T-helper 1 cell (primary cell): ENCODE data around the gene PEX10.
"Not testable (repeated sequence)": the region's sequence is repeated elsewhere in the genome, so short reads cannot be mapped to it uniquely, and the experiment has no call there.

ENCODE experiments used
- DNase-seq, 5 donors: peaks; one replicate each; pipeline ENCODE4 v3.0.0-alpha.2; 2012 to 2020

PEX10 gene

DNA sequence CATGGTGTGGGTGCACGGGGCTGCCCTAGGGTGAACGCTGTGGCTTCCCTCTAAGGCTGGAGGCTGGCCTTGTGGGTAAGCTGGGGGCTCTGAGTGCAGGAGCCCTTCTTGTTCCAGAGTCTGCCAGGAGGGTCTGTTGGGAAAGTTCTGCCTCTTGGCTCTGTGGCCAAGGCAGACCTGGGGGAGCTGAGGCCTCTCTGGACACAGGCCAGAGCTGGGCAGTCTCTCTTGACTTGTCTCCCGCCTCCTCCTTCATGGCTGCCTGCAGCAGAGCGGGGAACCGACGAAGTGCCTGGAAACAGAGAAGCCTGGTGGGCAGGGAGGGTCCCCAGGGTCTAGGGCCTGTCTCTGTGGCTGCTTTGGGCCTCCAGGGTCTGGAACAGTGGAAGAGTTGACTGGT, 30.3 kb upstream of the PEX10 start:
- DNase-seq, result no peak

DNA sequence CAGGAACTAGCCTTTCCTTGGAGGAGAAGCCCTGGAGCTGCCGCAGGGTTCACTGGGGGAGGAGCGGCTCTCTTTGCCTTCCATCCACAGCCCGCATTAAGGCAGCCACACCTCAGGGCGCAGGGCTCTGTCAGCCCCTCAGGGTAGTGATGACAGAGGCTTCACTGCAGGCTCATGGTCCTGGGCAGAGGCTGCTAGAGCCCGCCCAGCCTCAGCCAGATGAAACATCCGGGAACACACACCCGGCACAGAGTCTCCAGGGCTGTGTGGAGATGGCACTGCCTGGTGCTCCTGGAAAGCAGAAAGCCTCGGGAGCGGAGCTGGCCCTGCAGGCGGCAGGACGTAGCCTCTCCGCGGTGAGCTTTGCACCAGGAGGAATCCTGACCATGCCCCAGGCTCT, 29.4 kb upstream of the PEX10 start:
- DNase-seq, result no peak

DNA sequence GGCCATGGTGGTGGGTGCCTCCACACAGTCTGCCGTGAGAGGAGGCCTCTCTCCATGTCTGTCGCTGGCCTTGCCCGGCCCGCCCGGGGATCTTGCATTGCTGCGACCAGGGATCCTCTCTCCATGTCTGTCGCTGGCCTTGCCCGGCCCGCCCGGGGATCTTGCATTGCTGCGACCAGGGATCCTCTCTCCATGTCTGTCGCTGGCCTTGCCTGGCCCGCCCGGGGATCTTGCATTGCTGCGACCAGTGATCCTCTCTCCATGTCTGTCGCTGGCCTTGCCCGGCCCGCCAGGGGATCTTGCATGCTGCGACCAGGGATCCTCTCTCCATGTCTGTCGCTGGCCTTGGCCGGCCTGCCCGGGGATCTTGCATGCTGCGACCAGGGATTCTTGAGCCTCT, 28.0 kb upstream of the PEX10 start:
- not testable (repeated sequence) for DNase-seq

DNA sequence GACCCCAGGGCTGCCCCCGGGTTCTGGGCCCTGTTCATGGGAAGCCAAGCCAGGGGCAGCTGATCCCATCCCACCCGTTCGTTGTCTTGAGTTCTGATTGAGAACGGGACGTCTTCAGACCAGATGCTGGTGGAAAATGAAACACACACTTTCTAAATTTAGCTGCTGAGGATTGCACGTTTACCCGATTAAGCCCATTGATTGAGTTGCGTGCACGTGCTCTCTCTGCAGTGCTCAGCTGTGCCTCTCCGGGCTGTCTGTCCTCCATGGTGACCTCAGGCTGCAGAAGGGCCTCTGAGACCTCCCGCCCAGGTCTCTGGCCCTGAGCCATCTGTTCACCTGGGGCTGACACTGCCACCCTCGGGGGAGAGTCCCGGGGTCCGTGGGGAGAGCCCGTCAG, 27.0 kb upstream of the PEX10 start:
- no peak for DNase-seq

DNA sequence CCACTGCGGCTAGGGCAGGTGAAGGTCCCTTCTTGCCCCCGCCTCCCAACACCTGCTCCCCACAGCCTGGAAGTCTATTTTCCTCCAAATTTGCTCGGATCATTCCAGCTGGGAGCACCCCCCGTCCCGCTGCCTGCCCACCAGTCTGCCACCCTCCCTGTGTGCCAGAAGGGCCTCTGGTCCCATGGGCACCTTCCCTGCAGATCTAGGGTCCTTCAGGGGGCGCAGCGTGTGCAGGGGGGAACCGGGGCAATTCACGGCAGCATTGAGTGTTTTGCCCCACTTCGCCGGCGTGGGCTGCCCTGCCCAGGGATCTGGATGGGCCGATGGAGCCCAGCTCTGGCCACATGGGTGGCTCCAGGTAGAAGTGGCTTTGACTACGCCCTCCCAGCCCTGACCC, 26.3 kb upstream of the PEX10 start:
- no peak for DNase-seq

DNA sequence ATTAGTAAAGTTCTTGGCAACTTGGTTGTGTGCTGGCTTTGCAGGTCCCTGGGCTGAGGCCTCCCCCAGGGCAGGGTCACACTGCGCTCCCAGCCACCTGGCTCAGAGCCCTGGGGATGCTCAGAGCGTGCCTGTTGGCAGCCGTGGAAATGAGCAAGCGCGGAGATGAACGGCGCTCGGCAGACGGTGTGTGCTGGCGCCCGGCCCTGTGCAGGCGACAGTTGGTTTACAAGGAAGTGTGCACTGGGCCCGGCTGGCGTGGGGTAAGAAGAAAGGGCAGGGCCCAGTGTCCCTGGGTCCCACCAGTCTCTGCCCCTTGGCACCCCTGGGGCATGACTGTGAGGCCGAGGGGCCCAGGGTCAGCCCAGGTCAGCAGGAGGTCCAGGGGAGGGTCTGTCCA, 25.7 kb upstream of the PEX10 start:
- DNase-seq, result no peak

DNA sequence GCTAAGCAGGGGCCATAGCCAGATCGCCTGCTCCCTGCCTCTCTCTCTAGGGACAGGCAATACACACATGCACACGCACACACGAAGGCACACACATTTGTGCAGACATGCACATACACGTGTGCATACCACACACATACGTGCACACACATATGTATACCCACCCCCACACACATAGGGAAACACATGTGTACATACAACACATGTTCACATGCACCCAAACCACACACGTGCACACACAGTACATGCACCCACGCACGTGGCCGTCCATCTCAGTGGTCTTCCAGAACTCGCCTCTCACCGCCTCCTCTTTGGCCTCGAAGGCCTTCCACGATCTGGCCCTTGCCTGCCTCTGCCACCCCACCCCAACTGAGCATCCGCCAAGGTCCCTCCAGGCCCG, 25.3 kb upstream of the PEX10 start:
- no peak for DNase-seq

DNA sequence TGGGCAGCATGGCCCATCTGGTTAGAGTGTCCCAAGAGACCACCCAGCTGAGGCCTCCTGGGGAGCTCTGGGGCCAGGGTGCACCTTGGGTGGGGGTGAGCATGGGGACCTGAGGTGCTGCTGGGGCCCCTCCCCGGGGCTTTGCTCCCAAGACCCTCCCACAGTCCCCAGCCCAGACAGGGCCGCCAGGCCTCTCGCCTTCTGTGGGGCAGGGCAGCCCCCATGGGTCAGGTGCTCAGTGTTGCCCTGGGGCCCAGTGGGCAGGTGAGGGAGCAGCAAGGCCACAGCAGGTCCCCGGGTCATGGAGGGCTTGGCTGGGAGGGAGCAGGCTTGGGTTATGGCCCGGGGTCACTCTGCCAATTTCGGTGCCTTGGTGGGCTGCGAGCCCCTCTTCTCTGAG, 24.5 kb upstream of the PEX10 start:
- DNase-seq, result no peak

DNA sequence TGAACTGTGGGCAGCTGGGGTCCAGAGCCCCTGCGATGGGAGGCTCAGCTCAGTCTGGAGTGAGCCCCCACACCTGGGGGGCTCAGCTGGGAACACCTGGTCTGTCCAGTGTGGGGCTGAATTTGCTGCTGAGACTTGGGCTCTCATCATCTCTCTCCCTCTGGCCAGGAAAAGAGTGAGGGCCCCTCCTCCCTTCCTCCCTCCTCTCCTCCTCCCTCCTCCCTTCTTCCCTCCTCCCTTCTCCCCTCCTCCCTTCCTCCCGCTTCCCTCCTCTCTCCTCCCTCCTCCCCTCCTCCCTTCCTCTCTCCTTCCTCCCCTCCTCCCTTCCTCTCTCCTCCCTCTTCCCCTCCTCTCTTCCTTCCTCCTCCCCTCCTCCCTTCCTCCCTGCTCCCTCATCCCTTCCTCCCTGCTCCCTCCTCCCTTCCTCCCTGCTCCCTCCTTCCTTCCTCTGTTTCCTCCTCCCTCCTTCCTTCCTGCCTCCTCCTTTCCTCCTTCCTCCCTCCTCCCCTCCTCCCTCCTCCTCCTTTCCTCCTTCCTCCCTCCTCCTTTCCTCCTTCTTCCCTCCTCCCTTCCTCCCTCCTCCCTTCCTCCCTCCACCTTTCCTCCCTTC, 23.5 kb upstream of the PEX10 start:
- no peak for DNase-seq

DNA sequence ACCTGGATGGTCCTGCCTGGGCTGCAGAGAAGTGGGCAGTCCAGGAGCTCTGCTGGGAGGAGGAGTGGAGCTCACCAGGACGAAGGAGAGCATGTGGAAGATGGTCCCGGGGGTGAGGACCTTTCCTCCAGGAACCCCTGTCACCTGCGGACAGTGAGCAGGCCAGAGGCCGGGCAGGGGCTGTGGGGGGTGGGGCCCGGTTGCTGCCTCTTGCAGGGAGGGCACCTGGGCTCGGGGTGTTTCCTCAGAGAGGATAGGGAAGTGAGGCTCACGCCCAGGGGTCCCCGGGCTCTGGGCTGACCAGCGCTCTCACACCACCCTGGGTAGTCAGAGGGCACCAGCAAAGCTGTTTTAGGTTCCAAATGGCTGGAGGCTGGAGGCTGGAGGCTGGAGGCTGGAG, 22.7 kb upstream of the PEX10 start:
- DNase-seq, result no peak

DNA sequence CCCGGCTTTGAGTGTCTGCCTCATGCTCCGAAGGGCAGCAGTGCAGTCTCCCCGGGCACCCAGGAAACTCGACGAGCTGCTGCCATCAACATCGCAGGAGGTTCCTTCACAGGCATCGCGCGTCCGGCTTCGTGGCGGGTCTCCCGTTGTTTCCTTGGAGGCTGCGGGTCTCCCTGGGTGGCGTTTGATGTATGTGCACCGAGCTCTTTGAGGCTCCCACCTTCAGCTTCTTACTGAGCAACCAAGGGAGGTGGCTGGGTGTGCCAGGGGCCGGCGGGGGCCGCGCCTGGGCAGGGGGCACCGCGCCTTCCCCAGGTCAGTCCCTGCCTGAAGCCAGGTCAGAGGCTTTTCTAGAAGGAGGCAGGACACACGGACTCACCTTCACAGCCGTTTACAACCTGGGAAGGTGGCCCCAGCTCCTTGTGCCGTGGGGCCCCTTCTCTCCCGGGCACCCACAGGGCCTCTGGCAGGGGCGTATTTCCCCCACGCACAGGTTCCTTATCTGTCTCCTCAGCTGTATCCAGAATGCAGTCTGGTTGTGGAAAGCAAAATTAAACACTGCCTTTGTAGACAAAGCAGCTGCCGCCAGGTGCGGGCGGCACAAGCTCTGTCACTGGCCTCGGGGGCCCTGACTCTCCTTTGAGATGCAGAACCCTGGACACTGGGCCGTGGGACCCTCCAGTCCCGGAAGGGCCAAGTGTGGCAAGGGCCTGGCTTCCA, 21.7 kb upstream of the PEX10 start:
- no peak for DNase-seq

DNA sequence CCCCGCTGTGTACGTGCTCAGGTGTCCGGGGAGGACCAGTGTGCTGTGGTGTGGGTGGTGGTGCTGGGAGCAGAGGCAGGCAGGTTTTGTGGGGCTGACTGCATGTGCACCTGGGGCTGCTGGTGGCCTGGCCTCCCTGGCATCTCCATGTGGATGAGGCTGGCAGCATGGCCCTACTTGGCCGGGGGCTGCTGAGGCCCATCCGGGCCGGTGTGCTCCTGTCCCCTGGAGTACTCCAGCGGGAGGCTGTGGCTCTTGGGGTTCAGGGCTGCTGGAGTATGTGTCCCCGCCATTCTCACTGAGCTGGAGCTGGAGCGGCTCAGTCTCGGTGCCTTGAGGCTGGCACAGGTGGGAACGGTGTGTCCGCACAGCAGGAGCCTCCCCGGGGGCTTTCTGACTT, 20.8 kb upstream of the PEX10 start:
- no peak for DNase-seq

DNA sequence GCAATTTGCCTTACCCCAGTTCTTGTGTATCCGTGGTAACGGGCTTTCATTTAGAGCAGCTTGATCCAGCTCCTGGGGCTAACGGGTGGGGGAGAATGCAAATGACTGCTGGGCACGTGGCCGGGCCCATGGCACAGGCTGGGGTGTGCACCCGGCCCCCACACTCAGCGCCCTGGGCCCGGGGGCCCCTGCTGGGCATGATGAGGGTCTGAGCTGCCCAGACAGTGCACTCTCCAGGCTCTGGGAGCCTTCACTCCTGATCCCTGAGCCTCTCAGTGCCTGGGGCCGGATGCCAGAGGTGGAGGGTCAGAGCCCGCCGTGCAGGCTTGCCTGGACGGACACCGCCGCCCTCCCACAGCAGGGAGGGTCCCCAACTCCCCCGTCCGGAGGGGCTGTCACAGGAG, 20.1 kb upstream of the PEX10 start:
- DNase-seq, result no peak

DNA sequence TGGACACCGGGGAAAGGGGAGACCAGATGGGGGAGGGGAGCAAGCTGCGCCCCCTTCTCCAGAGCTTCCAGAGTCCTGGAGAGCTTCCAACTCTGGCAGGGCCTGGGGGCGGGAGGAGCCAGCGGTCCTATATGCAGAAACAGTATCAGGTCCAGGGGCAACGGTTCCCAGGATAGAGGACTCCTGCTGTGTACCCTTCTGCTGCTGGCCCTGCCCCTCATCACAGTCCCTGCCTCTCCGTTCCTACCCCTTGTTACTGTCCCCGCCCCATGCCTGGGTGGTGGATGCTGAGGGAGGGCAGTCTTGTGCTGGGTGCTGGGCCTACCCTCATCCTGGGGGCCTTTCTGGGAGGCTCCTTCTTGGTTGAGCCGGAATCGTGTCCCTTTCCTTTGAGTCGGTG, 19.2 kb upstream of the PEX10 start:
- no peak for DNase-seq

DNA sequence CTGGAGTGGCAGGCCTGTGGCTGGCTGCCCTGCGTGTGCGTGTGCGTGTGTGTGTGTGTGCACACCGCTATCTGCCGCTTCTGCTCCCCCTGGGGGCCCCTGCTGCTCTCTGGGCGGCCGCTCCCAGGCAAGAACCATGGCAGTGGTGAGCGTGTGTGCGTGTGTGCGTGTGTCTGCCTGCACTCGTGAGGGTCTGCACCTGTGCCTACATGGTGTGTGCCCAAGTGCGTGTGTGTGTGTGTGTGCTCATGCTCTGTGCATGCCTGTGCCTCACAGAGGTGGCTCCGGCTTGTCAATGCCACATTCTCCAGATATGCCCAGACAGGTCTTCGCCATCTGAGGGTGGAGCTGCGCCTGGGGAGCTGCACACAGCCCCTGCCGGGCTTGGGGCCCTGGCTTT, 18.7 kb upstream of the PEX10 start:
- no peak for DNase-seq

DNA sequence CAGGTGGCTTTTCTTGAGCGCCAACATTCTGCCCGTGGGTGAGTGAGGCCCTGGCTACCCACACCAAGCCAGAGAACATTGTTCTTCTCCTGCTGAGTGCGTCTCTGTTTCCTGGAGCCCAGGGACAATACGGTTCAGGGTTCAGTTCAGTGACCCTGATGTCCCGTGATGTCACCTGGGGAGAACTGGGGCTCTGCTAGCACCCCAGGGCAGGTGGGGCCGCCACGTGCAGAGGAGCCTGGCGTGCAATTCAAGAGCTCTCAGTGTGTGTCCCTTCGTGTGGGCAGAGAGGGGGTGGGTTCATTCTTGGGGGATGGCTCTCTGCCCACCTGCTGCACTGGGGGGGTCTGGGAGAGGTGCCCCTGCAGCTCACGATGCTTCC, 18.2 kb upstream of the PEX10 start:
- DNase-seq, result no peak

DNA sequence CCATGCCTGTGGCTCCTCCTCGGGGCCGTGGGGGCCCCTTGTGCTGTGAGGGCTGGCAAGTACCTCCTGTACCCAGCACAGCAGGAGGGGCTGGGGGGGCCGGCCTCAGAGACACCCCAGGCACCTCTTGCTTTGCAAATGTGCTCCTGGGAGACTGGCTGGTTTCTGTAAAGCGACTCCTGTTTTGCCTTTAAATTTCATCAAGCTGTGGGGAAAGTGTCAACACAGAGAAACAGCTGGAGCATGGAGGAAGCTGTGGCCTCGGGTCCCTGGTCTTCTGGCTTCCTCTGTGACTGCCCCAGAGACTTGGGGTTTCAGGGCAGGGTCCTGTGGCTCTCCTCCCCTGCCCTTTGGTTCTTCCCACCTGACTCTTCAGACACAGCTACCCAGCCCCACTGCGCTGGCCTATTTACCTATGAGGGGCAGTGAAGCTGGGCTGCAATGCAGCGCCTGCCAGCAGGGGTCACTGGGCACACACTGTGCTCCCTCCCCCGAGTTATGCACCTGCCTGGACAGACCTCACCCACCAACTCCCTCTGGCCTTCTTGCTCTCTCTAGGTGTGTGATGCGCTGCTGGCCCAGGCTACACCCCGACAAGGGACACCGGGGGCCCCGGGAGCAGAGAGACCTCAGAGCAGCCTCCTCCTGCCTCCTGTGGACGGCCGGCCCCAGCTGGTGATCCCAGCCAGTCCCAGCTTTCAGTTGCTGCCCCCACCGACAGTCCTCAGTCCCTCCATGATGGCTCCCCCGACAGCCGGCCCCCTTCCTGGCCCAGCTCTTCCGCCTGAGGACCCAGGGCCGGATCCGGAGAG, 17.6 kb upstream of the PEX10 start:
- no peak for DNase-seq

DNA sequence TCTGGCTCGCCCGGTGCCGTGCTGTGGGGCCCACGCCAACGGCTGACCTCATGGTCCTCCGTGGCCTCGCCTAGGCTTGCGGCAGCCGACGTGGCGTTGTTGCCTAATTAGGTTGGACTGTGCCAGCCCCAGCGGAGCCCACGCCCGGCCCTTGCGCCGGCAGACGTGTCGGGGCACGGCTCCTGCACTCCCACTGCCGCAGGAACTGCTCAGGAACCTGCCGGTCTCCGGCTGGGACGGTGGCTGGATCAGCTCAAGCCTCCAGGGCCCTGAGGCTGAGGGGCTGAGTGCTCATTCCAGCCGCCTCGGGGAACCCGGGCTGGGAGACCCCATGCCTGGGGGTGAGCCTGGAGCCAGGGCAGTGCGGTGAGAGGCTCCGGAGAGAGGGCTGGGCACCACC, 16.1 kb upstream of the PEX10 start:
- DNase-seq, result no peak

DNA sequence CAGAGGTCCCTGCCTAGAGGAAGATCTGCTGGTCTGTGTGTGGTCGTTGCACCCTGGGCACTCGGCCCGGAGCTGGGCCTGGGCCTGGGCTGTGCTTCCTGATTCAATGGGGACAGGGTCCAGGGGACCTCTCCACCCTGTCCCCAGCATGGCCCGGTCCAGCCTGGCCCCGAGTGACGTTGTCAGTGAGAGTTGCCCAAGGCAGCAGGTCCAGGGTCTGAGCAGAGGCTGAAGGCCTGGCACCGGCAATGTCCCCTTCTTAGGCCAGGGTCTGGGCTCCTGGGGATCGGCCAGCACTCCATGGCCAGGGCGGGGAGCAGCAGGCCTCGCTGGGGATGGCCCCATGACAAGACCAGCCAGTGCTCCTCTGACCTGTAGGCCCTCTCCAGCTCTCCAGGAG, 15.6 kb upstream of the PEX10 start:
- DNase-seq, result no peak

DNA sequence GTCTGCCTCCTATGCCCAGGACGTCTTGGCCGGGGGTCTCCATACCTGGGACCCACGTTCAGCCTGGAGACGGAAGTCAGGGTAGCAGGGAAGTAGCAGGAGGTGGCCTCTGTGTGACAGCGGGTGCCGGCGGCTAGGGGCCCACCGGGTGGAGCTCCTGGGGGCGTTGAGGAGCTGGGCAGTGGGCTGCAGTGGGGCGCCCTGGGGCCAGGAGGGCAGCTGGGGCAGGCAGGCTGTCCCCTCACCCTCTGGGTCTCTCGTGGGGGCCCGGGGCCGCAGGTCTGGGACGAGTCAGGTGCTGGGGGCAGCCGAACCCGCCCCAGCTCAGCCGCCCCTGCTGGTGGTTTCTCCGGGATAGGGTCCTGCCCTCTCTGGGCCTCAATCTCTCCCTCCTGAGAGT, 14.7 kb upstream of the PEX10 start:
- DNase-seq, result no peak

DNA sequence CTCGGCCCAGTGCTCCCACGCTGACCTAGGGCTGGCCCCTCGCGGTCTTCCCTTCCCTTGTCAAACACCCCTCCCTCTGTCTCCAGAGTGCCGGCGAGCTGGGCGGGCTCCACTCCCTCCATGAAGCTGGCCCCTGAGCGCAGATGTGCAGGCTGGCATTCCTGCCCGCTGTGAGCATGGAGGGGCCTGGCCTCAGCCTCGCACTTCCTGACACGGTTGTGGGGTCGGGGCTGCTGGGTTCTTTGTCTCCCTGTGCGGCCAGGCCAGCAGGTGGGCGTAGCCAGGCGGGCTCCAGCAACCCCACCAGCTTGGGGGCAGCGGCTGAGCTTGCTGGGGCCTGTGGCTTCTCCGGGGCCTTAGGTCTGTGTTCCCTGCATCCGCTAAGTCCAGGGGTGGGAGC, 14.2 kb upstream of the PEX10 start:
- no peak for DNase-seq

DNA sequence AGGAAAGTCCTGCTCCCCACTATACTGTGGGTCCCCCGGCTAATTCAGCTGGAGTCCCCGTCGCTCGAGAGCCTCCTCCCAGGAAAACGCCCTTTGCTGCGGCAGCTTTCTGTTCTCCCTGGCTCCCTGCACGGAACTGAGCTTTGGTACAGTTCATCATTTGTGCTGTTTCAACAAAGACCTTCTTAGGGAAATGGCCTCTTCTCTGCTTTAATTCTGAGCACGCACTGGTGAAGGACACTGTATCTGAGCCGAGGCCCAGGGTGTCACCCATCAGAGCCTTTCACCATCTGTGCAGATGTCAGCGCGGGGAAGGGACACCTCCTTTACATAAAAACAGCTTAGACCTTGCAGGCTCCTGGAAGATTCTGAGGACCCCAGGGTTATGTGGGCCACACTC, 13.5 kb upstream of the PEX10 start:
- DNase-seq, result no peak

DNA sequence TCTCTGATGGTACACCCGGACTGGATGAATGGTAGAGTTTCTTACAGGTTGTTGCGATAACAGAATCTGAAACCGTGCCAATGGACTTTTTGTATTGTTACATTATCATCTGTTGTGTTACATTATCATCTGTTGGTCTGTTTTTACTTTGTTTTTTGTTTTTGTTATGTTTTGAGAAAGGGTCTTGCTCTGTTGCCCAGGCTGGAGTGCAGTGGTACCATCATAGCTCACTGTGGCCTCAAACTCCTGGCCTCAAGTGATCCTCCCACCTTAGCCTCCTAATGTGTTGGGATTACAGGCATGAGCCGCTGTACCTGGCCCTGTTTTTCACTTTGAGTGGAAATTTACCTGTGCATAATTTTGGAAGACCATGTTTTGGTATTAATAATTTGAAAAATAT, 10.2 kb upstream of the PEX10 start:
- DNase-seq, result no peak

DNA sequence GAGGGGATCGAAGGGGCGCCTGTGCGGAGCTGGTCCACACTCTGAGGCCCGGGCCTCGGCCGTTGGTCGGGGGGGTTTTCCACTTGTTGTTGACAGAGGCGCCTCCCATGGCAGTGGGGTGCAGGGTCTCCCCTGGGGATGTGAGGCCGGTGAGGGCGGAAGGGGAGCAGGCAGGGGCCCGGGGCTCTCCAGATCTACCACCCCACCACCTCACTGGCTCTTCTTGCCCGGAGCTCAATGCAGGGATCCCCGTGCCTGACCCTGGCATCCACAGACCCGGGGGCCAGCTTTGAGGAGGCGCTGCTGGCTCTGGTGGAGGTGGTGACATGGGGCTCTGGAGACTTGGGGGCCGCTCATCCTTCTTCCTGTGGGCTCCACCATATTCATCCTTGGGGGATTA, 7.1 kb upstream of the PEX10 start:
- no peak for DNase-seq
